HCT116 (cell line): ENCODE results near the gene NKAIN4. TPM values are rescaled to one million over a fixed set of nuclear protein-coding genes. Genes with fewer than 3 reads are reported as not detected.

Source experiments
- ATAC-seq: fragments of 200-7000 bp; cut with Tn5 transposase; 2 replicates; pipeline ENCODE4 v1.9.1; 2020; ENCODE audit warnings: mild to moderate bottlenecking, moderate library complexity
- BruUV-seq: library from RNA; stranded (reverse); fragments of 400-500 nt; replicated peaks from 2 replicates; lab custom pipeline; 2021; lab: Mats Ljungman, UMichigan
- CTCF ChIA-PET: fragments of 300-600 bp; sonication (Branson Sonifier 250); formaldehyde crosslinking; loops from one replicate; lab custom pipeline; 2021; ENCODE audit warnings: antibody characterized with exemption; lab: Charles Lee
- POLR2A ChIA-PET: fragments of 300-600, 350-600 bp; sonication (Branson Sonifier 250); formaldehyde crosslinking; loops from one replicate; lab custom pipeline; 2021; ENCODE audit warnings: antibody characterized with exemption; lab: Charles Lee
- RAD21 ChIA-PET, 2 experiments: fragments of 300-600 bp; sonication (Branson Sonifier 250); formaldehyde crosslinking; loops; one replicate each; lab custom pipeline; 2023; ENCODE audit warnings: low total read pairs in 2 of 2; ENCODE audit not compliant: uncharacterized antibody in 2 of 2, unreplicated experiment in 2 of 2, low non-redundant PET in 1 of 2; lab: Charles Lee
- DNase-seq: peaks from one replicate; pipeline ENCODE4 v3.0.0-alpha.2; 2010; ENCODE audit warnings: low read depth, low spot score
- H2AFZ ChIP-seq: fragments of 200-600 bp; shearing (Covaris generic), sonication (generic); 2 replicates; pipeline ENCODE4 v1.6.1; 2017; ENCODE audit warnings: low read depth, mixed run types, mixed read lengths, antibody characterized with exemption, low read length; ENCODE audit not compliant: poor library complexity, severe bottlenecking
- H3K27ac ChIP-seq: 2 replicates; pipeline ENCODE4 v1.5.1; 2012; ENCODE audit warnings: low read depth, low read length
- H3K27me3 ChIP-seq: fragments of 200-600 bp; sonication (generic); 2 replicates; pipeline ENCODE4 v1.6.1; 2016; ENCODE audit warnings: mixed run types, low read length, mixed read lengths; ENCODE audit not compliant: insufficient read depth
- H3K36me3 ChIP-seq, 2 experiments: fragments of 200-500 bp in 1 of 2; fragments of 200-600 bp in 1 of 2; sonication (Bioruptor generic) in 1 of 2; sonication (generic) in 1 of 2; 2 replicates each; pipeline versions ENCODE4 v1.5.1 to v1.6.1; 2014 to 2016; ENCODE audit warnings: low read length in 2 of 2, inconsistent platforms in 1 of 2, mixed read lengths in 1 of 2, mixed run types in 1 of 2; ENCODE audit not compliant: insufficient read depth in 2 of 2, control insufficient read depth in 1 of 2
- H3K4me1 ChIP-seq, 2 experiments: fragments of 200-600 bp in 1 of 2; sonication (generic) in 1 of 2; 2 replicates each; pipeline versions ENCODE4 v1.5.1 to v1.6.1; 2012 to 2017; ENCODE audit warnings: low read length in 2 of 2, inconsistent platforms in 1 of 2, mild to moderate bottlenecking in 1 of 2, mixed read lengths in 1 of 2, mixed run types in 1 of 2, moderate library complexity in 1 of 2; ENCODE audit not compliant: insufficient read depth in 2 of 2, control insufficient read depth in 1 of 2
- H3K4me2 ChIP-seq: fragments of 200-600 bp; sonication (generic); 2 replicates; pipeline ENCODE4 v1.6.1; 2017; ENCODE audit warnings: mixed run types, low read length, mixed read lengths
- H3K4me3 ChIP-seq, 2 experiments: fragments of 200-600 bp in 1 of 2; sonication (generic) in 1 of 2; replicated peaks in 1 of 2; 2 replicates each; pipeline ENCODE4 v1.5.1; 2011 to 2016; ENCODE audit warnings: low read length in 2 of 2, control low read depth in 1 of 2, low read depth in 1 of 2, mild to moderate bottlenecking in 1 of 2, mixed read lengths in 1 of 2, mixed run types in 1 of 2
- H3K79me2 ChIP-seq: fragments of 200-600 bp; sonication (generic); 2 replicates; pipeline ENCODE4 v1.6.1; 2017; ENCODE audit warnings: mild to moderate bottlenecking, mixed run types, low read length, moderate library complexity, mixed read lengths; ENCODE audit not compliant: insufficient read depth
- H3K9ac ChIP-seq: fragments of 200-600 bp; sonication (generic); 2 replicates; pipeline ENCODE4 v1.6.1; 2016; ENCODE audit warnings: low read length, mixed read lengths
- H3K9me2 ChIP-seq: fragments of 200-600 bp; sonication (generic), shearing (Covaris generic); 2 replicates; pipeline ENCODE4 v1.6.1; 2017; ENCODE audit warnings: mixed run types, mild to moderate bottlenecking, moderate library complexity; ENCODE audit not compliant: insufficient read depth
- H3K9me3 ChIP-seq, 2 experiments: fragments of 200-500 bp in 1 of 2; fragments of 200-600 bp in 1 of 2; sonication (Bioruptor generic) in 1 of 2; sonication (generic) in 1 of 2; 2 replicates each; pipeline ENCODE4 v1.6.1; 2014 to 2017; ENCODE audit warnings: low read length in 2 of 2, mixed read lengths in 2 of 2, inconsistent platforms in 1 of 2, low read depth in 1 of 2, mild to moderate bottlenecking in 1 of 2, mixed run types in 1 of 2, moderate library complexity in 1 of 2; ENCODE audit not compliant: control insufficient read depth in 1 of 2, insufficient read depth in 1 of 2
- H4K20me1 ChIP-seq: fragments of 200-600 bp; sonication (generic), shearing (Covaris generic); 2 replicates; pipeline ENCODE4 v1.6.1; 2017; ENCODE audit warnings: mixed run types, mild to moderate bottlenecking, moderate library complexity; ENCODE audit not compliant: insufficient read depth
- EGR1 ChIP-seq: IDR thresholded peaks from 2 replicates; pipeline ENCODE4 v1.6.1; 2012; ENCODE audit warnings: low read depth
- REST ChIP-seq: IDR thresholded peaks from 2 replicates; pipeline ENCODE4 v1.6.1; 2012; ENCODE audit warnings: low read depth
- SIN3A ChIP-seq: IDR thresholded peaks from 2 replicates; pipeline ENCODE4 v1.6.1; 2012; ENCODE audit warnings: low read depth
- ZBTB33 ChIP-seq: IDR thresholded peaks from 2 replicates; pipeline ENCODE4 v1.6.1; 2011; ENCODE audit warnings: mild to moderate bottlenecking, low read length, moderate library complexity; ENCODE audit not compliant: insufficient replicate concordance; ENCODE audit errors: extremely low read depth
- intact Hi-C: fragments of 100-400 bp; cut with micrococcal nuclease; formaldehyde crosslinking; loops from 2 replicates; pipeline ENCODE4 v1.10.0; 2022
- total RNA-seq: library from RNA; stranded (reverse); gene quantifications from one replicate; pipeline ENCODE4 v1.2.1, GENCODE V29; 2021; ENCODE audit not compliant: unreplicated experiment

Gene NKAIN4
- total RNA-seq, 1 experiment from 2014 or later = not detected

DNA sequence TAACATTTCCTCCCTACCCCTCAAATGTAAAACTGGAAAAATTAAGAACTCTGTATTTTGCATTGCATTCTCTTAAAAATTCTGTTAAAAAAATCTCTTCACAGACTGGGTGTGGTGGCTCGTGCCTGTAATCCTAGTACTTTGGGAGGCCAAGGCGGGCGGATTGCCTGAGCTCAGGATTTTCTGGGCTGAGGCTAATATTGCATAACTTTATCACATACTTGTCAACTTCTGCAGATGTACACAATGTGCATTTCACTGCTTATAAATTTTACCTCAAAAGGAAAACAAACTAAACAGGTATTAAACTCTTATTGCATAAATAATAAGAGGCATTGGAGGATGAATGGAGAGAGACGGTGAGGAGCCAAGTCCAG is 59.5 kb downstream of the NKAIN4 start:
- Histone ChIP-seq H3K9me3 (no peaks in the 10 kb centered on the region), H3K9ac (no peak overlapping the region), H3K36me3 (peaks cover 3 to 13% of the 10 kb centered on the region in 2 experiments; a peak in 3 of 4 replicates), H3K4me2 (no peak overlapping the region), H3K79me2 (peaks cover 52% of the 10 kb centered on the region), H3K27ac (no peak overlapping the region), H3K9me2 (no peaks in the 10 kb centered on the region), H3K4me3 (no peak overlapping the region), H4K20me1 (peaks cover 17% of the 10 kb centered on the region; the same call in 1 of the 2 replicates), H3K27me3 (no peaks in the 10 kb centered on the region), H2AFZ (no peak overlapping the region), H3K4me1 (peaks cover 9 to 13% of the 10 kb centered on the region in 2 experiments)
- BruUV-seq = no TSS peak
- RAD21 ChIA-PET = no interaction called here
- ATAC-seq (no peak), DNase-seq (no peak)
- POLR2A ChIA-PET = no interaction called here
- CTCF ChIA-PET = no interaction called here
- TF ChIP-seq SIN3A (no peak), ZBTB33 (no peak), EGR1 (no peak), REST (no peak)
- intact Hi-C loops = no loop called here
